ENCODE results near the gene RAD51B. TPM values are rescaled to one million over a fixed set of nuclear protein-coding genes. Genes with fewer than 3 reads are reported as not detected.
A peak's percentile ranks its signal among the peaks of the same experiment; 100 is the strongest.

Gene RAD51B
- total RNA-seq (2011; cell fraction: chromatin; rRNA removed; ENCODE audit: low replicate concordance) = 74.7 and 170 TPM in 2 replicates
- 33.0 and 48.6 TPM in 2 replicates for total RNA-seq (2011; cell fraction: nucleolus; rRNA removed)
- 59.4 and 73.9 TPM in 2 replicates for total RNA-seq (2011; cell fraction: nucleoplasm; rRNA removed)
- total RNA-seq (2014; rRNA removed) = 7.1 and 11.3 TPM in 2 replicates
- total RNA-seq (2014; rRNA removed; fragmentation: Illumina TruSeq; extraction: Trizol) = 17.3 and 21.3 TPM in 2 replicates
- 9.4 and 10.1 TPM in 2 replicates for total RNA-seq (2015; rRNA removed; fragmentation: Illumina TruSeq; extraction: Trizol)
- total RNA-seq (2021) = 12.9 and 16.9 TPM in 2 replicates
- polyA plus RNA-seq (2011; rRNA removed) = 13.3 and 16.3 TPM in 2 replicates
- polyA plus RNA-seq (2011; cell fraction: cytosol; rRNA removed) = 6.0 and 7.1 TPM in 2 replicates
- polyA plus RNA-seq (2011; cell fraction: nucleus; rRNA removed) = 13.2 and 16.7 TPM in 2 replicates
- polyA plus RNA-seq (2012) = 7.3 and 9.2 TPM in 2 replicates
- 6.7 and 8.6 TPM in 2 replicates for polyA plus RNA-seq (2014; fragmentation: Illumina TruSeq; extraction: Trizol)
- polyA plus RNA-seq (2014; fragmentation: Nextera tagmentation; extraction: Ambion mirVana) = 10 to 100 TPM; 10.8 to 14.1 TPM
- 6.3 and 8.5 TPM in 2 replicates for polyA plus RNA-seq (2014; rRNA removed)
- 47.3 and 48.0 TPM in 2 replicates for polyA minus RNA-seq (2011; rRNA and poly(A)+ RNA removed)
- polyA minus RNA-seq (2011; cell fraction: cytosol; rRNA and poly(A)+ RNA removed) = 5.7 and 7.6 TPM in 2 replicates
- polyA minus RNA-seq (2011; cell fraction: nucleus; rRNA and poly(A)+ RNA removed) = 51.7 and 95.7 TPM in 2 replicates
- percentile 58 among the genes with signal in this experiment for Bru-seq, nascent RNA
- percentile 61 among the genes with signal in this experiment for BruChase-seq, experiment 1, labeled RNA remaining after a 2-hour chase
- percentile 60 among the genes with signal in this experiment for BruChase-seq, experiment 2, labeled RNA remaining after a 6-hour chase
- long read RNA-seq, experiment 1, partial matches to known transcripts = 1 of 8 reads
- long read RNA-seq, experiment 1, other reads (novel, unspliced or antisense) = 5 of 8 reads
- long read RNA-seq, experiment 2, partial matches to known transcripts = 1 of 3 reads
- long read RNA-seq, experiment 2, other reads (novel, unspliced or antisense) = 2 of 3 reads
- long read RNA-seq, experiment 3 = 0 reads

- TSS peak; percentile 58 for BruUV-seq (replicated peaks)
- POLR2A ChIA-PET = interaction anchor here (0.7 to 0.8 kb wide), 2 partner anchors 14 to 160 kb away, joined by 3 read pairs; no protein-coding TSS in a partner anchor
- ATAC-seq (peak; percentile 86), DNase-seq (ENCODE audit: extremely low read depth in 1 of 4, low spot score in 3 of 4) (peak; percentile 86 to 92 (median 88)), FAIRE-seq (peak; percentile 98)
- under 1% methylated on average over 27 of the region's 30 CpGs for WGBS (ENCODE audit: insufficient coverage, low coverage, missing lambda C conversion rate)
- no peaks in the 10 kb centered on the region for H3K27me3 ChIP-seq (ENCODE audit: control insufficient read depth in 2 of 2, insufficient read depth in 2 of 2, low read length in 2 of 2)
- peak within 1 kb of the TSS; percentile 79 for H2AFZ ChIP-seq (ENCODE audit: low read depth, low read length)
- H3K79me2 ChIP-seq (ENCODE audit: control insufficient read depth, insufficient read depth, low read length) = peaks cover 29% of the 10 kb centered on the region
- no peaks in the 10 kb centered on the region for H3K9me1 ChIP-seq (ENCODE audit: control insufficient read depth, insufficient read depth, low read length)
- H3K9ac ChIP-seq (ENCODE audit: insufficient read depth in 1 of 2, low read depth in 2 of 2, low read length in 2 of 2) = peak within 1 kb of the TSS; percentile 77 to 92
- CTCF ChIA-PET (ENCODE audit: low intra/inter-chr PET ratio) = no interaction called here
- H3K36me3 ChIP-seq (ENCODE audit: control insufficient read depth, insufficient read depth, low read length) = 0 out of 3 replicates have a peak, but pooled peaks cover 3% of the 10 kb centered on the region
- intact Hi-C loops (cut with micrococcal nuclease) (no loop called here), in situ Hi-C loops (cut with MboI) (loop anchor here (25.0 kb wide), 1 partner anchor 1332 kb away; the partner anchor contains the start of gene CCDC196)
- H4K20me1 ChIP-seq (replicated peaks; ENCODE audit: control insufficient read depth, insufficient read depth, low read length) = no peaks in the 10 kb centered on the region
- peak within 1 kb of the TSS; percentile 66 for H3K4me3 ChIP-seq
- peak within 1 kb of the TSS; percentile 69 for H3K27ac ChIP-seq (ENCODE audit: extremely low read depth, low read depth, low read length)
- H3K4me2 ChIP-seq (ENCODE audit: insufficient read depth, low read length) = peak within 1 kb of the TSS; percentile 92
- peaks cover 0 to 6% of the 10 kb centered on the region in 2 experiments; a peak in 3 of 5 replicates for H3K4me1 ChIP-seq (replicated peaks in 1 of 2; ENCODE audit: control insufficient read depth in 2 of 2, insufficient read depth in 2 of 2, low read length in 2 of 2)
- no peaks in the 10 kb centered on the region; the same call in 1 of the 2 replicates for H3K9me3 ChIP-seq (replicated peaks; ENCODE audit: control insufficient read depth, insufficient read depth, low read depth, low read length)
- TF ChIP-seq, protein P1, sequence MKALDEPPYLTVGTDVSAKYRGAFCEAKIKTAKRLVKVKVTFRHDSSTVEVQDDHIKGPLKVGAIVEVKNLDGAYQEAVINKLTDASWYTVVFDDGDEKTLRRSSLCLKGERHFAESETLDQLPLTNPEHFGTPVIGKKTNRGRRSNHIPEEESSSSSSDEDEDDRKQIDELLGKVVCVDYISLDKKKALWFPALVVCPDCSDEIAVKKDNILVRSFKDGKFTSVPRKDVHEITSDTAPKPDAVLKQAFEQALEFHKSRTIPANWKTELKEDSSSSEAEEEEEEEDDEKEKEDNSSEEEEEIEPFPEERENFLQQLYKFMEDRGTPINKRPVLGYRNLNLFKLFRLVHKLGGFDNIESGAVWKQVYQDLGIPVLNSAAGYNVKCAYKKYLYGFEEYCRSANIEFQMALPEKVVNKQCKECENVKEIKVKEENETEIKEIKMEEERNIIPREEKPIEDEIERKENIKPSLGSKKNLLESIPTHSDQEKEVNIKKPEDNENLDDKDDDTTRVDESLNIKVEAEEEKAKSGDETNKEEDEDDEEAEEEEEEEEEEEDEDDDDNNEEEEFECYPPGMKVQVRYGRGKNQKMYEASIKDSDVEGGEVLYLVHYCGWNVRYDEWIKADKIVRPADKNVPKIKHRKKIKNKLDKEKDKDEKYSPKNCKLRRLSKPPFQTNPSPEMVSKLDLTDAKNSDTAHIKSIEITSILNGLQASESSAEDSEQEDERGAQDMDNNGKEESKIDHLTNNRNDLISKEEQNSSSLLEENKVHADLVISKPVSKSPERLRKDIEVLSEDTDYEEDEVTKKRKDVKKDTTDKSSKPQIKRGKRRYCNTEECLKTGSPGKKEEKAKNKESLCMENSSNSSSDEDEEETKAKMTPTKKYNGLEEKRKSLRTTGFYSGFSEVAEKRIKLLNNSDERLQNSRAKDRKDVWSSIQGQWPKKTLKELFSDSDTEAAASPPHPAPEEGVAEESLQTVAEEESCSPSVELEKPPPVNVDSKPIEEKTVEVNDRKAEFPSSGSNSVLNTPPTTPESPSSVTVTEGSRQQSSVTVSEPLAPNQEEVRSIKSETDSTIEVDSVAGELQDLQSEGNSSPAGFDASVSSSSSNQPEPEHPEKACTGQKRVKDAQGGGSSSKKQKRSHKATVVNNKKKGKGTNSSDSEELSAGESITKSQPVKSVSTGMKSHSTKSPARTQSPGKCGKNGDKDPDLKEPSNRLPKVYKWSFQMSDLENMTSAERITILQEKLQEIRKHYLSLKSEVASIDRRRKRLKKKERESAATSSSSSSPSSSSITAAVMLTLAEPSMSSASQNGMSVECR (CRISPR knock-in tag; IDR thresholded peaks at IDR 0.05) = no peak
- TF ChIP-seq CREB3L1 (IDR thresholded peaks at IDR 0.05; ENCODE audit: borderline replicate concordance, low read depth) (no peak), SNIP1 (IDR thresholded peaks at IDR 0.05; ENCODE audit: low read depth) (no peak), HSF4 (CRISPR knock-in tag; IDR thresholded peaks at IDR 0.05; ENCODE audit: borderline replicate concordance) (no peak), SMARCA4 (IDR thresholded peaks at IDR 0.05) (no peak), ZNF785 (CRISPR knock-in tag; IDR thresholded peaks at IDR 0.05) (no peak)
- TF ChIP-seq, protein P2, sequence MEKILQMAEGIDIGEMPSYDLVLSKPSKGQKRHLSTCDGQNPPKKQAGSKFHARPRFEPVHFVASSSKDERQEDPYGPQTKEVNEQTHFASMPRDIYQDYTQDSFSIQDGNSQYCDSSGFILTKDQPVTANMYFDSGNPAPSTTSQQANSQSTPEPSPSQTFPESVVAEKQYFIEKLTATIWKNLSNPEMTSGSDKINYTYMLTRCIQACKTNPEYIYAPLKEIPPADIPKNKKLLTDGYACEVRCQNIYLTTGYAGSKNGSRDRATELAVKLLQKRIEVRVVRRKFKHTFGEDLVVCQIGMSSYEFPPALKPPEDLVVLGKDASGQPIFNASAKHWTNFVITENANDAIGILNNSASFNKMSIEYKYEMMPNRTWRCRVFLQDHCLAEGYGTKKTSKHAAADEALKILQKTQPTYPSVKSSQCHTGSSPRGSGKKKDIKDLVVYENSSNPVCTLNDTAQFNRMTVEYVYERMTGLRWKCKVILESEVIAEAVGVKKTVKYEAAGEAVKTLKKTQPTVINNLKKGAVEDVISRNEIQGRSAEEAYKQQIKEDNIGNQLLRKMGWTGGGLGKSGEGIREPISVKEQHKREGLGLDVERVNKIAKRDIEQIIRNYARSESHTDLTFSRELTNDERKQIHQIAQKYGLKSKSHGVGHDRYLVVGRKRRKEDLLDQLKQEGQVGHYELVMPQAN (IDR thresholded peaks at IDR 0.05; ENCODE audit: borderline replicate concordance) = peak; percentile 28; the same call in 1 of the 2 replicates
Observed at GRCh38 chr14:67819563-67820421, at the start of gene RAD51B. TSS of gene RAD51B (plus strand) at chr14:67819779.

All from K562 (cell line).